ENCODE data around the gene RAPSN.

RAPSN gene

GRCh38 chr11:47437746-47438418, 11.1 kb downstream of the RAPSN start:
- DNase-seq (ENCODE audit: extremely low read depth, low read depth) = no peak
- no peak overlapping the region for H3K4me3 ChIP-seq (replicated peaks; ENCODE audit: low read depth, low read length)
- no peak for TF ChIP-seq CTCF (IDR thresholded peaks at IDR 0.05; ENCODE audit: low read depth, low read length, missing control alignments)

DNA sequence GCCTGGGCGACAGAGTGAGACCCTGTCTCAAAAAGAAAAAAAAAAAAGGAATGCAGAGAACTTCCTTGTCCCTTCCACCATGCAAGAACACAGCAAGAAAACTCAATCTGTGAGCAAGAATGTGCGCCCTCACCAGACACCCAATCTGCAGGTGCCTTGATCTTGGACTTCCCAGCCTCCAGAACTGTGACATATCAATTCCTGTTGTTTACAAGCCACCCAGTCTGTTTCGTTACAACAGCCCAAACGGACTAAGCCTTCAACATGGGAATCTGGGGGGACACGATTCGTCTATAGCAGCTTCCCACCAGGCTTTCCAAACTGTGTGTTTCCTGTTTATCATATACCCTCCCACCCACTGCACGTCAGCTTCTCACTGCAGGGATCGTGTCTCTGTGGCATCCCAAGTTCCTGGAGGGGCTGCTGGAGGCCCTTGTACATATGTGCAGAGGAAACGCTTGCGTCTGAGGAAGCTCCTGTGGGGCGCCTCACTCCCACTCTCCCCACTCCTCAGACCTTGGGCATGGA, 11.7 kb downstream of the RAPSN start:
- TF ChIP-seq CTCF (IDR thresholded peaks at IDR 0.05; ENCODE audit: low read depth, low read length, missing control alignments) = no peak
- no peak overlapping the region for H3K4me3 ChIP-seq (replicated peaks; ENCODE audit: low read depth, low read length)
- DNase-seq (ENCODE audit: extremely low read depth, low read depth) = no peak

- H3K4me3 ChIP-seq (replicated peaks; ENCODE audit: low read depth, low read length) = no peak overlapping the region
- TF ChIP-seq CTCF (IDR thresholded peaks at IDR 0.05; ENCODE audit: low read depth, low read length, missing control alignments) = no peak
- DNase-seq (ENCODE audit: extremely low read depth, low read depth) = no peak
Measured at GRCh38 chr11:47436726-47437125, 12.2 kb downstream of the RAPSN start.

- no peak overlapping the region for H3K4me3 ChIP-seq (replicated peaks; ENCODE audit: low read depth, low read length)
- no peak for DNase-seq (ENCODE audit: extremely low read depth, low read depth)
- TF ChIP-seq CTCF (IDR thresholded peaks at IDR 0.05; ENCODE audit: low read depth, low read length, missing control alignments) = no peak
Measured at GRCh38 chr11:47435687-47436086, 13.2 kb downstream of the RAPSN start.

GRCh38 chr11:47434011-47434786, 14.7 kb downstream of the RAPSN start:
- no peak overlapping the region for H3K4me3 ChIP-seq (replicated peaks; ENCODE audit: low read depth, low read length)
- no peak for TF ChIP-seq CTCF (IDR thresholded peaks at IDR 0.05; ENCODE audit: low read depth, low read length, missing control alignments)
- DNase-seq (ENCODE audit: extremely low read depth, low read depth) = no peak

GRCh38 chr11:47433157-47433556, 15.8 kb downstream of the RAPSN start:
- TF ChIP-seq CTCF (IDR thresholded peaks at IDR 0.05; ENCODE audit: low read depth, low read length, missing control alignments) = no peak
- no peak overlapping the region for H3K4me3 ChIP-seq (replicated peaks; ENCODE audit: low read depth, low read length)
- no peak for DNase-seq (ENCODE audit: extremely low read depth, low read depth)

Measured in HFF-Myc (cell line).